Measurements from ENCODE around the gene FOCAD.

Gene FOCAD

GRCh38 chr9:20683351-20684034, 566 bp upstream of the FOCAD start:
- peak; percentile 25 for DNase-seq

GRCh38 chr9:20684875-20685696, 1.0 kb downstream of the FOCAD start:
- no peak for DNase-seq

- DNase-seq, result no peak
Measured at GRCh38 chr9:20685769-20686168, 1.7 kb downstream of the FOCAD start.

GRCh38 chr9:20689833-20690232, 5.8 kb downstream of the FOCAD start:
- no peak for DNase-seq

- DNase-seq, result no peak
Measured at GRCh38 chr9:20692554-20692953, 8.5 kb downstream of the FOCAD start.

GRCh38 chr9:20693068-20693467, 9.0 kb downstream of the FOCAD start:
- DNase-seq, result no peak

GRCh38 chr9:20694248-20694647, 10.2 kb downstream of the FOCAD start:
- no peak for DNase-seq

GRCh38 chr9:20697021-20697719, 13.1 kb downstream of the FOCAD start:
- no peak for DNase-seq

GRCh38 chr9:20698782-20699181, 14.7 kb downstream of the FOCAD start:
- no peak for DNase-seq

GRCh38 chr9:20701060-20701459, 17.0 kb downstream of the FOCAD start:
- DNase-seq, result no peak

- DNase-seq, result no peak
Measured at GRCh38 chr9:20702570-20702969, 18.5 kb downstream of the FOCAD start.

- no peak for DNase-seq
Measured at GRCh38 chr9:20703146-20703545, 19.1 kb downstream of the FOCAD start.

GRCh38 chr9:20707708-20708107, 23.6 kb downstream of the FOCAD start:
- no peak for DNase-seq

- no peak for DNase-seq
Measured at GRCh38 chr9:20713172-20713571, 29.1 kb downstream of the FOCAD start.

- DNase-seq, result no peak
Measured at GRCh38 chr9:20714442-20715415, 30.7 kb downstream of the FOCAD start.

GRCh38 chr9:20722221-20722620, 38.2 kb downstream of the FOCAD start:
- no peak for DNase-seq

- no peak for DNase-seq
Measured at GRCh38 chr9:20725675-20726074, 41.6 kb downstream of the FOCAD start.

- no peak for DNase-seq
Measured at GRCh38 chr9:20726144-20726543, 42.1 kb downstream of the FOCAD start.

- no peak for DNase-seq
Measured at GRCh38 chr9:20728493-20729220, 44.6 kb downstream of the FOCAD start.

- DNase-seq, result no peak
Measured at GRCh38 chr9:20729523-20729922, 45.5 kb downstream of the FOCAD start.

- no peak for DNase-seq
Measured at GRCh38 chr9:20732118-20732517, 48.1 kb downstream of the FOCAD start.

All from right kidney (tissue), 1 donor.